Prostate gland (tissue), 2 donors: ENCODE measurements around the gene HNRNPAB.

ENCODE experiments used
- POLR2A ChIP-seq: fragments of 450-650 bp; IDR thresholded peaks from one replicate; pipeline ENCODE4 v1.6.1; 2016; ENCODE audit warnings: antibody characterized with exemption, mild to moderate bottlenecking
- TF ChIP-seq, protein P1 (sequence below), 4 experiments: fragments of 200-600 bp in 2 of 4; fragments of 450-650 bp in 2 of 4; sonication (generic) in 2 of 4; IDR thresholded peaks; 1 replicate in 3 of 4; 2 replicates in 1 of 4; pipeline ENCODE4 v1.5.1; 2016 to 2019; ENCODE audit warnings: antibody characterized with exemption in 4 of 4, mild to moderate bottlenecking in 2 of 4, moderate library complexity in 2 of 4

- TF ChIP-seq, protein P1, sequence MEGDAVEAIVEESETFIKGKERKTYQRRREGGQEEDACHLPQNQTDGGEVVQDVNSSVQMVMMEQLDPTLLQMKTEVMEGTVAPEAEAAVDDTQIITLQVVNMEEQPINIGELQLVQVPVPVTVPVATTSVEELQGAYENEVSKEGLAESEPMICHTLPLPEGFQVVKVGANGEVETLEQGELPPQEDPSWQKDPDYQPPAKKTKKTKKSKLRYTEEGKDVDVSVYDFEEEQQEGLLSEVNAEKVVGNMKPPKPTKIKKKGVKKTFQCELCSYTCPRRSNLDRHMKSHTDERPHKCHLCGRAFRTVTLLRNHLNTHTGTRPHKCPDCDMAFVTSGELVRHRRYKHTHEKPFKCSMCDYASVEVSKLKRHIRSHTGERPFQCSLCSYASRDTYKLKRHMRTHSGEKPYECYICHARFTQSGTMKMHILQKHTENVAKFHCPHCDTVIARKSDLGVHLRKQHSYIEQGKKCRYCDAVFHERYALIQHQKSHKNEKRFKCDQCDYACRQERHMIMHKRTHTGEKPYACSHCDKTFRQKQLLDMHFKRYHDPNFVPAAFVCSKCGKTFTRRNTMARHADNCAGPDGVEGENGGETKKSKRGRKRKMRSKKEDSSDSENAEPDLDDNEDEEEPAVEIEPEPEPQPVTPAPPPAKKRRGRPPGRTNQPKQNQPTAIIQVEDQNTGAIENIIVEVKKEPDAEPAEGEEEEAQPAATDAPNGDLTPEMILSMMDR (IDR thresholded peaks at IDR 0.05), result no peak
- TF ChIP-seq POLR2A, result no peak
These were observed 47.9 kb downstream of the HNRNPAB start for GRCh38 chr5:178252258-178252657.
